ENCODE data around the gene PLAU.
A peak's percentile ranks its signal among the peaks of the same experiment; 100 is the strongest.

PLAU gene

DNA sequence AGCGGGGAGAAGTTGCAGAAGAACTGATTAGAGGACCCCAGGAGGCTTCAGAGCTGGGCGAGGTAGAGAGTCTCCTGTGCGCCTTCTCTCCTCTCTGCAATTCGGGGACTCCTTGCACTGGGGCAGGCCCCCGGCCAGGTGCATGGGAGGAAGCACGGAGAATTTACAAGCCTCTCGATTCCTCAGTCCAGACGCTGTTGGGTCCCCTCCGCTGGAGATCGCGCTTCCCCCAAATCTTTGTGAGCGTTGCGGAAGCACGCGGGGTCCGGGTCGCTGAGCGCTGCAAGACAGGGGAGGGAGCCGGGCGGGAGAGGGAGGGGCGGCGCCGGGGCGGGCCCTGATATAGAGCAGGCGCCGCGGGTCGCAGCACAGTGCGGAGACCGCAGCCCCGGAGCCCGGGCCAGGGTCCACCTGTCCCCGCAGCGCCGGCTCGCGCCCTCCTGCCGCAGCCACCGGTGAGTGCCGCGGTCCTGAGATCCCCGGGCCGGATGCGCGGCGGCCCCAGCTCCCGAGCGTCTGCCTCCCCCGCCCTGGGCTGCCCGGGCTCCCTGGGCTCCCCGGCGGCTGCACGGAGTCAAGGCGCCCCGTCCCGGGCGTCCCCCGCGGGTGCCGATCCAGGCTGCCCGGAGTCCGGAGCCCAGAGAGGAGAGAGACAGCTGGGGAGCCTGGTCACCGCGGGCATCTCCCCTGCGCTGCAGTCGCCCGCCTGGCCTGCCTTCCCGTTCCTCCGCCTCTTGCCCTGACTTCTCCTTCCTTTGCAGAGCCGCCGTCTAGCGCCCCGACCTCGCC is at the start of gene PLAU:
TSS of gene PLAU (plus strand) at position 369 of the 789 bp plus-strand sequence. CDS start 424 bp downstream, outside the sequence.
- no peak for DNase-seq (ENCODE audit: low spot score)

- no peak for DNase-seq (ENCODE audit: low spot score)
Observed at GRCh38 chr10:73862011-73862410, 48.9 kb upstream of the PLAU start.

GRCh38 chr10:73863039-73863817 is 47.7 kb upstream of the PLAU start:
- DNase-seq (ENCODE audit: low spot score): no peak

DNA sequence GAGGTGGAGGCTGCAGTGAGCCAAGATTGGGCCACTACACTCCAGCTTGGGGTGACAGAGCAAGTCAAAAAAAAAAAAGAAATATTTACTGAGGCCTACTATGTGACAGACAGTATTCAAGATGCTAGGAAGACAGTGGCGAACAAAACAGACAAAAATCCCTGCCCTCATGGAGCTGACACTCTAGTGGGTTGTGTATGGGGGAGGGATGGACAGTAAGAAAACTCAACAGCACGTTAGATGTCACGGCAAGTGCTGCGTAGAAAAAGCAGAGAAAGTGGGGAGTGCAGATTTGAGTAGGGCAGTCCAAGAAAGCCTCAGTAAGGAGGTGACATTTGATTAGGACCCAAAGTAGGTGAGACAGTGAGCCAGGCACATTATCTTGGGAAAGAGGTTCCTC is 46.7 kb upstream of the PLAU start:
- DNase-seq (ENCODE audit: low spot score): no peak

DNA sequence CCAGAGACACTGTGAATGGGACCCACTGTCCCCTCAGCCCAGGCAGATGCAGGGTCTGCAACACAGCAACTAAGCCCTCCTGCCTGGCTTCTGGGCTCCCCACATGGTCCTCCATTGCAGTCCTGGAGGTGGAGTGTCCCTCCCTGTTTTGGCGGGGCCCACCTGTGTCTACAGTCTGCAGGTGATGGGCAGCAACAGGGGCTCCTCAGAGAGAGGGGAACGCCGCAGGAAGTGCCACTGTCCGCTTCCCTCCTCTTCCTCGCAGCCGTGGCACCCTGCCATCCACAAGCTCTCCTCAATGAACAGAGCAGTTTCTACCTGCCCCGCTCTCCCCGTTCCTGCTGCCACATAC is 45.8 kb upstream of the PLAU start:
- DNase-seq (ENCODE audit: low spot score): no peak

- no peak for DNase-seq (ENCODE audit: low spot score)
Observed at GRCh38 chr10:73865459-73866442, 45.2 kb upstream of the PLAU start.

DNA sequence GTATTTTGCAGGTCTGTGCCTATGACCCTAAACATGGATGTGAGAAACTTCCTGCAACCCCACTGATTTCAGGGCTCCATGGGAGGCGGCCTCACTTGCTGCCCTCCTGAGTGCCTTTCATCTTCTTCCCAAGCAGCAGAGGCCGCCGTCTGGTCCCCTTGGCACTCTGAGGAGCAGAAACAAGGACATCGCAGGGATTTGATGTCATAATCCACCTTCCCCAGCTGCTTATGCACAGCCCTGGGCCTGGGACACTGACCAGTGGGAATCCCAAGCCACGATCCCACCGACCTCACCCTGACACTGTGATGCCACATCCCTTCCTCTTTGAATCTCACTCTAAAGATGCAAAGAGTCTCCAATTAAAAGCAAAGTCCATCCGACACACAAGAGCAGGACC is 44.3 kb upstream of the PLAU start:
- no peak for DNase-seq (ENCODE audit: low spot score)

DNA sequence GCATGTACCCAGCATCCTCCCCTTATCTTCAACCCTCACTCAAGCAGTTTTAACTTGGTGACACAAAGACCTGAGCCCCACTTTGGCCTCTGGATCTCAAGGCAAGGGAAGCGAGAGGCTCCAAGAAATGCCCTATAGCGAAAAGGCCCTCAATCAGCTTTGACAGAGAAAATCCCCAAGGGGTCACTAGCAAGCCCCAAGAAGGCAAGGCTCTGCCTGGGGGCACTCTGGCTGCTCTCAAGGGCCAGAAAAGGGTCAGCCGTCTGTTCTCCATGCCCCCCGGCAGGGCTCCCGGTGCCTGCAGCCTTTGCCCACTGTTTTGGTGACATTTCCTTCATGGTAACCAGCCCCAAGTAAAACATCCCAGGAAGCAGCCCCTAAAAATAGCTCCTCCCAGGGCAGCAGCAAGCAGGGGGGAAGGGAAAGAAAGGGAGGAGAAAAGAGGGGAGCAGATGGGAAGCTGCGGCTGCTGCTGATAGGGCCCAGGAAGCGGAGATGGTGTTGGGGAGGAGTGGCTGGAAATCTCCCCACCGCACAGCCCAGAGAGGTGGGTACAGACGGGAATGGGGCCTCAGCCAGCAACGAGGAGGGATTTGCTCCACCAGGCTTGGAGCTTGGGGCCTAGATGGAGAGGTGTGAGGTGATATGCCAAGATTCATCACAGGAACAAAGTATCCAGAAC is 43.7 kb upstream of the PLAU start:
- no peak for DNase-seq (ENCODE audit: low spot score)

DNA sequence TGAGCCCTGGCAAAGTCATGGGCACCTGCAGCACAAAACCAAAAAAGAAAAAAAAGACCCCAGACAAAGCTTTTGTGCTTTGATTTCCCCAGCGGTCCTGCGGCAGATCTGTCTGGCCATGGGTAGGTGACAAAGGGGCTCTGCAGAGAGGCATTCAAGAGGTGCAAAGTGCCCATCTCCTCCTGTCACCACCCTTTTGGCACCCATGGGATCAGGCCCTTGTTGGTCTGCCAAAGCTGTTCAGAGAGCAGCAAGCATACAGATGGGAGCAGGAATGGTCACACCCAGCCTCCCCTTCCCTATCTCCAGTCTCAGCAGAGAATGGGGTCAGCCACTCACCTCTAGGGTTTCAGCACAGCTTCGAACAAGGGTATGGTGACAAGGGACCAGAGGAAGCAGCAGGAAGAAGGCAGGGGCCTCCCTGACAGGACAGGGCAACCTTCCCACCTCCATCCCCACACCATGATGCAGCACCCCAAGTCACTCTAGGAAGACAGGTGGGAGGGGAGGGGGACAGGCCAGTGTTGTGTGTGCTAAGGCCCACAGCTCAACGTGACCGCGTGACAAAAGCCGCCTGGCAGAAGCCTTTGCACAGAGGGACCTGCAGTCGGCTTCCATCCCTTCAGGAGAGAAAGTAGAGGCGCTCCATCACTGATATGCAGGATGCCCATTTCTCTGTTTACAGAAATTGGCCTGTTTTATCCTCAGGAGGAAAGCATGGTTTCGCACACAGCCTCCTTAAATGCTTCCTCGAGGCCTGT is 42.9 kb upstream of the PLAU start:
- no peak for DNase-seq (ENCODE audit: low spot score)

DNA sequence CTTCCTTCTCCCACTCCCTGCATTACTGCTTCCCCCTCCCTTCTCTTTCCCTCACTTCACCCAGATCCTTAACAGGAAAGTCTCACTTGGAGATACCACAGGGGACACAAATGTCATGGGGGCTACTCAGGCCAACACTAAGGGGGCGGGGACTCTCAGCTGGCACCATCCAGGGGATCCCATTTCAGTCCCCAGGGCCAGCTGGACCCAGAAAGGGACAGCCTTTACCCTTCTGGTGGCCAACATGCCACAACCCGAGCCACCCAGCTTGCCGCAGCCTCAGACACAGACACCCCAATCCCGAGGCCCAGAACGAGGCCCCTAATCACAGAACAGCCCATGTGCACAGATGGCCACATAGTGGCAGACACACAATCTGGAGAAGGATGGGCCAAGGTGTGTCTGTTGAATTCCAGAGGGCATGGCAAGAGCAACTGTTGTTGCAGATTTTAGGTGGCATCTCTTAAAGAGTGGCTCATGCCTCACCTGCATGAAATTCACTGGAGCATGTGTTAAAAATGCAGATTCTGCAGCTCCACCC is 42.2 kb upstream of the PLAU start:
- DNase-seq (ENCODE audit: low spot score): no peak

GRCh38 chr10:73871295-73872189 is 39.4 kb upstream of the PLAU start:
- no peak for DNase-seq (ENCODE audit: low spot score)

- DNase-seq (ENCODE audit: low spot score): no peak
Observed at GRCh38 chr10:73872190-73872710, 38.7 kb upstream of the PLAU start.

GRCh38 chr10:73873142-73873837 is 37.6 kb upstream of the PLAU start:
- DNase-seq (ENCODE audit: low spot score): no peak

- DNase-seq (ENCODE audit: low spot score): no peak
Observed at GRCh38 chr10:73873838-73874215, 37.1 kb upstream of the PLAU start.

GRCh38 chr10:73874267-73875138 is 36.4 kb upstream of the PLAU start, which contains the start of gene CAMK2G:
CAMK2G (minus strand) TSS chr10:73874555; CDS start chr10:73874461, 94 bp downstream.
- peak; percentile 62 for DNase-seq (ENCODE audit: low spot score)

GRCh38 chr10:73875139-73875475 is 35.8 kb upstream of the PLAU start:
- no peak for DNase-seq (ENCODE audit: low spot score)

- DNase-seq (ENCODE audit: low spot score): no peak
Observed at GRCh38 chr10:73876157-73876556, 34.8 kb upstream of the PLAU start.

DNA sequence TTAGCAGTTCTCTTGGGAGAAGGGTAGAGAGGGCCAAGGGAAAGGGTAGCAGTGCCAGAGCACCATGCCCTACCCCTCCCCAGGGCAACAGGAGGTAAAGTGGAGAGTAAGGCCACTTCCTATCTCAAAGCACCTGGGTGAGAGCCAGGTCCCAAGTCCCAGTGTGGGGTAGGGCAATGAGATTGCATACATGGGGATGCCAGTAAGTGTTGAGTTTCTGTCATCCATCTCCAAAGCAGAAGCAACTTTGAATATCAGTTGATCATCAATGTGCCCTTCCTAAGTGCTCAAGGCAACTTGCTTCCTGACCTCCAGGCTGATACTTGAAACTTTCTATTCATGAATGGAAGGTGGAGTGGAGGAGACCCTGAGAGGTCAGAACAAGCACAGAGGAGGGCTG is 34.4 kb upstream of the PLAU start:
- DNase-seq (ENCODE audit: low spot score): no peak
